Activated T-cell treated with anti-CD3 and anti-CD28 coated beads for 1 hour (primary cell): Measurements from ENCODE around the gene SOS2.
A peak's percentile ranks its signal among the peaks of the same experiment; 100 is the strongest.

ENCODE experiments used
- DNase-seq: peaks from one replicate; pipeline ENCODE4 v3.0.0-alpha.2; 2020; ENCODE audit warnings: low read depth

Gene SOS2

GRCh38 chr14:50231475-50232275 lies at the start of gene SOS2:
Gene SOS2 (minus strand): TSS chr14:50231578. CDS start chr14:50231283, 295 bp downstream.
- peak; percentile 72 for DNase-seq

- DNase-seq, result no peak
Measured at GRCh38 chr14:50272498-50272897, 41.1 kb upstream of the SOS2 start.

GRCh38 chr14:50270932-50271331 lies 39.6 kb upstream of the SOS2 start:
- DNase-seq, result no peak

DNA sequence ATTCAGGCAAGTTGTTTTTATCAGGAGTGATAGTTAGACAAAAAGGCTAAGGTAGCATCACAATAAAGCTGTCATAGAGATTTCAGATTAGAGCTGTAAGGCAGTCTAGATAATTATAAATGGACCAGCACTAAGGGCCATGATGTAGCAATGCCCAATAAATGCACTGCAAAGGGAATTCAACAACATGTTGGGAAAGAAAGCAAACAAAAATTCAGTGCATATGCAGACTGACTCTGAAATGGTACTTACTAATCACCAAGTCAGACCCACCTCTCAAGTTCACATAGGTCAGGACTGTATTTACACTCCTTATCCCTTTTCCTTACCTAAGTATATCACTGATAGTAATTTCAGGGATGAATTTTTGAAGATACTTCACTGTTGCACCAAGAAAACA lies 33.7 kb upstream of the SOS2 start:
- no peak for DNase-seq

DNA sequence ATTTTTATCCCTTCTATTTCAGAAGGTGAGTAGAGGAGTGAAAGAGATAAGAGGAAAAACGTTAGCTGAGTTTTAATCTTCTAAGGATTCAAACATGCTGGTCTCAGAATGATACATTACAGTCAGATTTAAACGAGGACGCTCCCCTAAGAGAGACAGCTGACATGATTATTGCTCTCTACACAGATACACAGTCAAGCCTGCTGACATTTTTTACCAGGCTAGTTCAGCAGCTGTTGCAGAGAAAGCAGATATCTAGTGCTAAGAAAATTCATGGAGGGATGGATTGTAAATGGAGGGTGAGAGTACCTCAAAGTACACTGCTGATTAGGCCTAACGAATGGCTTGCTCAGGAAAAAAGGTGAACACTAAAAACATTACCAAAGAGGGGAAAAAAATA lies 31.9 kb upstream of the SOS2 start:
- DNase-seq, result no peak

DNA sequence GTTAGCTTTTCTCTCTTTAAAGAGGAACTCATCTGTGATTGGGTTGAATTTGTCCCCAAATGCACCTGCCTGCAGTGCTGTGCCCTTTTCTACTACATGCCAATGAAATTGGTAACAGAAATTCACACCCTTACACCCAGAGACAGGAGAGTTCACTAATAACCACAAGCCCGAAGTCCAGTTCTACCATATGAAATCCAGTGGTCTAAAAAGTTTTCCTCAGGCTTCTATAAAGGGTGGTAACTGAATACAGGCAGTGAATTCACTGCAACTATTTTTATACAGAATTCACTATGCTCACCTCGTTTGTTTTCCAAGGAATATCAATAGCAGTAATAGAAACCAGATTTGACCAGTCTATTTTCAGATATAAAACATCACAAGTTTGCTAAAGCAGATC lies 31.5 kb upstream of the SOS2 start:
- DNase-seq, result no peak

GRCh38 chr14:50260511-50260910 lies 29.1 kb upstream of the SOS2 start:
- no peak for DNase-seq

DNA sequence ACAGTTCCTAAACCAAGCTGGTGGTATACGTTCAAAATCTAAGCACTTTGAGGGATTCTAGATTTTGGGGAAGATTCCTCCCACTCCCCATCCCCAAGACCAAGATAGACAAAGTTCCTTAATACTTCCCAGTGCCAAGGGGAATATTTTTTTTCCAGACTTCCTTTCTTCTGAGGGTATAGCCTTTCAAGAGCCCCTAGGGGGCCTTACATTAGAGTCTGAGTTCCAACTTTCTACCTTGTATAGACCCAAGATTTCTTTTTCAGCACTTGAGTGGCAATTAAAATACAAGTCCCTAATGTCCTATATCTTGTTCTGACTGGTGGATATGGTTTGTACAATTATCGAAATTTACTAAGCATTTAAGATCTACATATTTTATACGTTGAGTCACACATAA lies 28.7 kb upstream of the SOS2 start:
- DNase-seq, result no peak

DNA sequence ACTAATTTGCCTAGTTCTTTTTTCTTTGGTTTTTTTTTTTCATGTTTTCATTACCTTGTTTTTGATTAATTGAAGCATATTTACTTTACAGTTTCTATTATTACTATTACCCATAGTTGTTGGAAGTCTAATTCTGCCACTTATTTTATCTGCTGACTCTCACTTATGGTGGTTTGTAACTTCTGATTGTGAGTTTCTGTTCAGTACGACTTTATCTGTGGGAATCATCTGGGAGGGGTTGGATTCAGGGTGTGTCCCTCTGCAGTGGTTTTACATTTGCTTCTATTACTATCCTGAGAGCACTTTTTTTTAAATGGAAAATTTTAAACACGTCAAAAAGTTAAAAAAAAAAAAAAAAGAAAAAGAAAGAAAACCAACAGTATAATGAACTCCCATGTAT lies 26.4 kb upstream of the SOS2 start:
- DNase-seq, result no peak

- no peak for DNase-seq
Measured at GRCh38 chr14:50254248-50254647, 22.9 kb upstream of the SOS2 start.

DNA sequence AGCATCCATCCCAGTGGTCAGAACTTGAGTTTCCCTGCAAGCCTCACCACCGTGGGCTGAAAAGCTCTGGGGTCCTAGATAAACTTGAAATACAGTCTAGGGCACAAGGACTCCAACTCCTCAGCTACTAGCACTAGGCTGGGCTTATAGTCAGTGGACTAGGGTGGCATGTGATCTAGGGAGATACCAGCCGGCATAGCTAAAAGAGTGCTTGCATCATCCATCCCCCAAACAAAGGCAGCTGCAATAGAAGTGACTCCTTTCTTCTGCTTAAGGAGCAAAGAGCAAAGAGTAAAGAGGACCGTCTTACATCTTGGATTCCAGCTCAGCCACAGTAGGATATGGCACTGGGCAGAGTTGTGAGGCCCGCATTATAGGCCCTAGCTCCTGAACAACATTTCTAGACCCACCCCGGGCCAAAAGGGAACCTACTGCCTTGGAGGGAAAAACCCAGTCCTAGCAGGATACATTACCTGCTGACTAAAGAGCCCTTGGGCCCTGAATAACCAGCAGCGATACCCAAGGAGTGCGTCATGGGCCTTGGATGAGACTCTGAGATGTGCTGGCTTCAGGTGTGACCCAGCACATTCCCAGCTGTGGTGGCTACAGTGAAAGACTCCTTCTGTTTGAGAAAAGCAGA lies 17.9 kb upstream of the SOS2 start:
- no peak for DNase-seq

DNA sequence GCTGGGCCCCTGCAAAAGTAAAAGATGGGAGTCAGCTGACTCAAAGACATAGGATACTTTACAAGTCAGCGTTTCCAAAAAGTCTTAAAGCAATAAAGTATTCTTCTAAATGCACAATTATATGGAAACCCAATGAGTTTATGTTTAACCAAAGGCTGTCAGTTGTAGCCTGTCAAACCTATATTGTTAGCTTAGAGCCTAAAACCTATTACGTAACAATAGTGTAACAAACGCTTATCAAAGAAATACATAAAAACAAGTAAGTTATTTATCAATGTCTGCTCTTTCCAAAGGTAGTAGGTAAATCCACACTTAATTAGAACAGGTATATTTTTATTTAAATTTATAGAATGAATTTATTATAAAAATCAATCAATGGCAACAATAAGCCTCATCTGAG lies 15.9 kb upstream of the SOS2 start:
- no peak for DNase-seq

GRCh38 chr14:50242566-50243310 lies 11.4 kb upstream of the SOS2 start:
- no peak for DNase-seq

GRCh38 chr14:50242096-50242495 lies 10.7 kb upstream of the SOS2 start:
- DNase-seq, result no peak

DNA sequence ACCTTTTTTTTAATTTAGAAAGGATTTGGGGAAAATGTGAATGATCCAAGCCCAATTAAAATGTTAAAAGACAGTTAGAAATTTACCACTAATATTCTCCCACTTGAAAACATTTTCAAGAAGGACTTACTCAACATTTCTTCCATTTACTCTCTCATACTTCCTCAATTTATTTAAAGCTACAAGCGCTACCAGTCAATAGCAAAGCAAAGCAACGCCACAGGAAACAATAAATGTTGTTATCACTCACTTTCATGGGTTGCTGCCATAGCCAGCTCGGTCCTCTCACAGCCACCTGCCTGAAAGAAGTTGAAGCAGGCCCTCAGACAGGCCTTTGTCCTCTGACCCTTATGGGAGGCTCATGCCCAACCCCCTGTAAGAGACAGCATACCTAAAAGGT lies 6.0 kb upstream of the SOS2 start:
- DNase-seq, result no peak

GRCh38 chr14:50233951-50234250 lies 2.5 kb upstream of the SOS2 start:
- no peak for DNase-seq

GRCh38 chr14:50233166-50233950 lies 2.0 kb upstream of the SOS2 start:
- DNase-seq, result no peak

DNA sequence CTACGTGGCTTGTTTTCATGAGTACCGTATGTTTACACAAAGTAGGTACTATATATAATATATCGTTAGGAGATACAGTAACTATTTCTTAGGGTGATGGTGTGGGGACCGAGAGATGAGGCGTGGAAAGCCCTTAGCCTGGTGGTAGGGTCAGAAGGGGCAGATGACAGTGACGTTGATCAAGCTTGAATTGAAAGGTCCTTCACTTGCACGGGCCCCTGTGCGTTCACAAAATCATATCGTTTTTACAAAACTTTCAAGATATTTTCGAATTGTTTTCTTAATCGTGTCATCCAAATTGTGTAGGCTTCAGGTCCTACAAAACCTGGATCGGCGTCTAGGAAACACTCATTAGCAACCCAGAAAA lies 881 bp upstream of the SOS2 start:
- DNase-seq, result no peak

DNA sequence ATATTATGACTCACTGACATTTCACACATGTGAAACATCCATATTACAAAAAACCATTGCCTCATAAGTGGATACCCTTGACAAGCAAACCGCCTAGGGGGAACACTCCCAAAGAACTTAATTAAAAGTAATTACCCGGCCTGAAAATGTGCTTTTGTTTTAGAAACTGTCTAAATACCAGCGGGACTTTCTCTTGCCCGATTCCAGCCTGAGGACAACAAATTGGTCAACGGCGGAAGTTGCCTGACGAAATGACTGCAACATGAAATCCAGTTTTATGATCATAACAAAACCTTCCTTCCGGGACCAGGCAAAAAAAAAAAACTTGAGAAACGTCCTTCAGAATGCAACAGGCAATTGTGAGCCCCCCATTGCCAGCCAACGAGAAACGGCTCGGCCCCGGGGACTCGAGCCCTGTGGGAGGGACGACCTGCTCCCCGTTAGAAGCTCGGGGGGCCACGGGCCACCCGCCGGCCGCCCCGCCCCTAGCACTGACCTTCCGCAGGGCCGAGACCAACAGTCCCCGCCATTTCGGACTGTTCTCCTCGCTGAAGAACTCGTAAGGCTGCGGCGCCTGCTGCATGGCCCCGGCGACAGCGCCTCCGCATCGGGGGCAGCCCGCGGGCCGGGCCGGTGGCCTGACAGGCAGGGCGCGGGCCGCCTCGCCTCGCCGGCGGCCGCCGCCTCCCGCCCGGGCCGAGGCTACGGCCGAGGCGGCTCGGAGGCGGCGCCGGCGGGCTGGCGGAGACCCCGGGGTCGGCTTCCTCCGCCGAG lies 490 bp downstream of the SOS2 start:
- DNase-seq, result peak; percentile 5

- no peak for DNase-seq
Measured at GRCh38 chr14:50230401-50230700, 1.0 kb downstream of the SOS2 start.

DNA sequence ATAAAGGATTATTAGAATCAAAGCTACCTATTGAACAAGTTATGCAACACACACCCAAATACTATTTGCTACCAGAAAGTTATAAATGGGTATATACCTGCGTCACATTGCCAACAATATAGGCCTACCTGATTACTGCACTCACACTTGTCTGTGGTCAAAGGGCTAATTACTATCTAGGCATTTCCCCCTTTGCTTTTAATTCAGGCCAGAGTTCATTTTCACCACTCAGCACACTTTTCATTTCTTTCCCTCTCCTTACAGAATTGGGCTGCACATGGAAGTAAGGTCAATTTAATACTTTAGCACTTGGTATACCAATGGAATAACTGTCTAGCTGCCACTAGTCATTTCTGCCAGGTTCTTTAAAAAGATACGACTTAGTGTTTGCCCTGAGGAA lies 1.7 kb downstream of the SOS2 start:
- no peak for DNase-seq

GRCh38 chr14:50228313-50228712 lies 3.1 kb downstream of the SOS2 start:
- no peak for DNase-seq
